OCI-LY1 (cell line): Measurements from ENCODE around the gene NDUFAB1.
"Not testable (repeated sequence)": the region's sequence is repeated elsewhere in the genome, so short reads cannot be mapped to it uniquely, and the experiment has no call there.

Experiments
- H2AFZ ChIP-seq: fragments of 200-600 bp; sonication (generic), shearing (Covaris generic); 2 replicates; pipeline ENCODE4 v1.6.0; 2014; ENCODE audit warnings: antibody characterized with exemption, mild to moderate bottlenecking, low read length
- H3F3A ChIP-seq: fragments of 200-600 bp; sonication (generic), shearing (Covaris generic); 2 replicates; pipeline ENCODE4 v1.6.0; 2014; ENCODE audit warnings: mild to moderate bottlenecking, antibody characterized with exemption, low read length, moderate library complexity; ENCODE audit not compliant: insufficient read depth
- H3K27ac ChIP-seq: fragments of 200-600 bp; sonication (generic); 2 replicates; pipeline ENCODE4 v1.5.1; 2014; ENCODE audit warnings: low read length, mixed run types, mild to moderate bottlenecking, low read depth; ENCODE audit not compliant: poor library complexity, severe bottlenecking
- H3K27me3 ChIP-seq: fragments of 200-600 bp; sonication (generic); 2 replicates; pipeline ENCODE4 v1.6.0; 2014; ENCODE audit warnings: antibody characterized with exemption, mild to moderate bottlenecking, low read length, moderate library complexity; ENCODE audit not compliant: insufficient read depth
- H3K36me3 ChIP-seq: fragments of 200-600 bp; sonication (generic); 2 replicates; pipeline ENCODE4 v1.6.1; 2014; ENCODE audit warnings: mild to moderate bottlenecking, antibody characterized with exemption, low read length, moderate library complexity, mixed read lengths; ENCODE audit not compliant: insufficient read depth
- H3K4me1 ChIP-seq: fragments of 200-600 bp; sonication (generic); 2 replicates; pipeline ENCODE4 v1.5.1; 2014; ENCODE audit warnings: mild to moderate bottlenecking, low read length, moderate library complexity; ENCODE audit not compliant: insufficient read depth, severe bottlenecking
- H3K4me2 ChIP-seq: fragments of 200-600 bp; sonication (generic), shearing (Covaris generic); 2 replicates; pipeline ENCODE4 v1.6.1; 2014; ENCODE audit warnings: low read length
- H3K4me3 ChIP-seq: fragments of 200-600 bp; sonication (generic); 2 replicates; pipeline ENCODE4 v1.5.1; 2014; ENCODE audit warnings: low read length, low read depth, mild to moderate bottlenecking, mixed read lengths; ENCODE audit not compliant: poor library complexity, severe bottlenecking
- H3K79me2 ChIP-seq: fragments of 200-600 bp; shearing (Covaris generic); 2 replicates; pipeline ENCODE4 v1.6.1; 2016; ENCODE audit warnings: mixed run types, low read length, mixed read lengths; ENCODE audit not compliant: insufficient read depth
- H3K9ac ChIP-seq: fragments of 200-600 bp; sonication (generic), shearing (Covaris generic); 2 replicates; pipeline ENCODE4 v1.6.1; 2014; ENCODE audit warnings: mild to moderate bottlenecking, low read length, mixed read lengths
- H3K9me2 ChIP-seq: fragments of 200-600 bp; sonication (generic), shearing (Covaris generic); 2 replicates; pipeline ENCODE4 v1.6.1; 2014; ENCODE audit warnings: low read depth, mild to moderate bottlenecking, low read length, mixed read lengths
- H3K9me3 ChIP-seq: fragments of 200-600 bp; shearing (Covaris generic); 2 replicates; pipeline ENCODE4 v1.6.1; 2014; ENCODE audit warnings: low read length, mixed read lengths
- H4K20me1 ChIP-seq: fragments of 200-600 bp; sonication (generic), shearing (Covaris generic); 2 replicates; pipeline ENCODE4 v1.6.0; 2016; ENCODE audit warnings: mild to moderate bottlenecking, low read length; ENCODE audit not compliant: insufficient read depth
- CTCF ChIP-seq: fragments of 200-600 bp; sonication (generic), shearing (Covaris generic); IDR thresholded peaks from 2 replicates; pipeline ENCODE4 v1.5.1; 2017; ENCODE audit warnings: mild to moderate bottlenecking, antibody characterized with exemption, low read length, moderate library complexity, mixed read lengths
- EZH2 ChIP-seq: fragments of 200-600 bp; sonication (generic), shearing (Covaris generic); IDR thresholded peaks from 2 replicates; pipeline ENCODE4 v1.8.0; 2017; ENCODE audit warnings: borderline replicate concordance, mixed run types, mild to moderate bottlenecking, antibody characterized with exemption, low read length, moderate library complexity, mixed read lengths

Gene NDUFAB1

GRCh38 chr16:23611936-23612335, 15.8 kb upstream of the NDUFAB1 start:
- Histone ChIP-seq H3K79me2 (no peaks in the 10 kb centered on the region), H3K36me3 (peaks cover 43% of the 10 kb centered on the region), H2AFZ (no peak overlapping the region), H3K27ac (no peak overlapping the region), H4K20me1 (no peaks in the 10 kb centered on the region), H3K27me3 (no peaks in the 10 kb centered on the region), H3K4me1 (no peaks in the 10 kb centered on the region), H3K9me2 (no peaks in the 10 kb centered on the region), H3F3A (no peaks in the 10 kb centered on the region), H3K9me3 (no peaks in the 10 kb centered on the region), H3K4me2 (no peak overlapping the region), H3K9ac (no peak overlapping the region), H3K4me3 (no peak overlapping the region)
- no peak for TF ChIP-seq EZH2
- no peak for TF ChIP-seq CTCF

- H3K4me1 ChIP-seq, H3K4me3 ChIP-seq, H3K9ac ChIP-seq, H3K27me3 ChIP-seq, H3K9me2 ChIP-seq, H3K4me2 ChIP-seq, H3F3A ChIP-seq, H4K20me1 ChIP-seq, H3K27ac ChIP-seq, H3K79me2 ChIP-seq, H2AFZ ChIP-seq, H3K9me3 ChIP-seq: not testable (repeated sequence)
- H3K36me3 ChIP-seq = peaks cover 39% of the 10 kb centered on the region
Observed at GRCh38 chr16:23610905-23611304, 14.8 kb upstream of the NDUFAB1 start.

- no peaks in the 10 kb centered on the region for H3K79me2 ChIP-seq
- no peaks in the 10 kb centered on the region for H3K4me1 ChIP-seq
- no peaks in the 10 kb centered on the region for H3K9me3 ChIP-seq
- peaks cover 42% of the 10 kb centered on the region for H3K36me3 ChIP-seq
- H3K27me3 ChIP-seq = no peaks in the 10 kb centered on the region
- H3K27ac ChIP-seq = no peak overlapping the region
- no peaks in the 10 kb centered on the region for H4K20me1 ChIP-seq
- no peak overlapping the region for H3K4me3 ChIP-seq
- H3F3A ChIP-seq = no peaks in the 10 kb centered on the region
- H3K9ac ChIP-seq = no peak overlapping the region
- H2AFZ ChIP-seq = no peak overlapping the region
- H3K4me2 ChIP-seq = no peak overlapping the region
- no peak for TF ChIP-seq EZH2
- no peak for TF ChIP-seq CTCF
- H3K9me2 ChIP-seq = no peaks in the 10 kb centered on the region
Observed at GRCh38 chr16:23609929-23610328, 13.8 kb upstream of the NDUFAB1 start.

- TF ChIP-seq CTCF = no peak
- TF ChIP-seq EZH2 = no peak
- peaks cover 43% of the 10 kb centered on the region for H3K36me3 ChIP-seq
- no peaks in the 10 kb centered on the region for H3K79me2 ChIP-seq
- no peaks in the 10 kb centered on the region for H3K9me3 ChIP-seq
- no peak overlapping the region for H3K27ac ChIP-seq
- H3K4me1 ChIP-seq = no peaks in the 10 kb centered on the region
- no peaks in the 10 kb centered on the region for H3F3A ChIP-seq
- H3K4me2 ChIP-seq = no peak overlapping the region
- no peaks in the 10 kb centered on the region for H3K27me3 ChIP-seq
- no peak overlapping the region for H3K9ac ChIP-seq
- no peaks in the 10 kb centered on the region for H3K9me2 ChIP-seq
- no peak overlapping the region for H2AFZ ChIP-seq
- no peaks in the 10 kb centered on the region for H4K20me1 ChIP-seq
- no peak overlapping the region for H3K4me3 ChIP-seq
Observed at GRCh38 chr16:23608194-23608593, 12.1 kb upstream of the NDUFAB1 start.
